K562 (cell line): ENCODE results near the gene A2ML1. TPM values are rescaled to one million over a fixed set of nuclear protein-coding genes. Genes with fewer than 3 reads are reported as not detected.

Source experiments
- ATAC-seq: fragments of 200-7000 bp; cut with Tn5 transposase; 3 replicates; pipeline ENCODE4 v1.9.1; 2020; ENCODE audit warnings: moderate library complexity
- BruUV-seq: library from RNA; stranded (reverse); fragments of 400-500 nt; replicated peaks from 2 replicates; lab custom pipeline; 2021; lab: Mats Ljungman, UMichigan
- CTCF ChIA-PET: fragments of 300-600 bp; formaldehyde crosslinking; extraction: SDS; loops from one replicate; lab custom pipeline; 2021; ENCODE audit warnings: low intra/inter-chr PET ratio; lab: Yijun Ruan, JAX
- POLR2A ChIA-PET: fragments of 300-600, 350-650 bp; sonication (Branson Sonifier 250); formaldehyde crosslinking; extraction: SDS; loops from one replicate; lab custom pipeline; 2021; ENCODE audit warnings: antibody characterized with exemption, inconsistent platforms; lab: Yijun Ruan, JAX
- DNase-seq, 4 experiments: peaks; one replicate each; pipeline versions ENCODE4 v3.0.0 to v3.0.0-alpha.2; 2011 to 2018; ENCODE audit warnings: low spot score in 3 of 4, mixed read lengths in 3 of 4; ENCODE audit errors: extremely low read depth in 1 of 4
- FAIRE-seq: peaks from 2 replicates; lab custom pipeline; 2011; peaks lifted over from hg19 to GRCh38; lab: Jason Lieb, UNC
- H2AFZ ChIP-seq: 2 replicates; pipeline ENCODE4 v1.6.0; 2011; ENCODE audit warnings: low read depth, low read length, control low read depth, inconsistent platforms
- H3K27ac ChIP-seq: fragments of 200-600 bp; 3 replicates; pipeline ENCODE4 v1.8.0; 2011; ENCODE audit warnings: low read depth, mild to moderate bottlenecking, control low read depth, inconsistent platforms, low read length, moderate library complexity, mixed read lengths; ENCODE audit errors: extremely low read depth
- H3K27me3 ChIP-seq, 2 experiments: fragments of 300-600 bp in 1 of 2; 2 replicates in 1 of 2; 3 replicates in 1 of 2; pipeline versions ENCODE4 v1.6.0 to v1.8.0; 2011; ENCODE audit warnings: inconsistent platforms in 2 of 2, low read length in 2 of 2, mild to moderate bottlenecking in 1 of 2, mixed read lengths in 1 of 2, moderate library complexity in 1 of 2; ENCODE audit not compliant: control insufficient read depth in 2 of 2, insufficient read depth in 2 of 2
- H3K36me3 ChIP-seq: fragments of 300-600 bp; 3 replicates; pipeline ENCODE4 v1.8.0; 2011; ENCODE audit warnings: mild to moderate bottlenecking, low read length, inconsistent platforms; ENCODE audit not compliant: control insufficient read depth, insufficient read depth
- H3K4me1 ChIP-seq, 2 experiments: fragments of 200-600 bp in 1 of 2; replicated peaks in 1 of 2; 2 replicates in 1 of 2; 3 replicates in 1 of 2; pipeline versions ENCODE4 v1.5.1 to v1.8.0; 2011; ENCODE audit warnings: inconsistent platforms in 2 of 2, low read length in 2 of 2, mild to moderate bottlenecking in 1 of 2, mixed read lengths in 1 of 2, moderate library complexity in 1 of 2; ENCODE audit not compliant: control insufficient read depth in 2 of 2, insufficient read depth in 2 of 2
- H3K4me2 ChIP-seq: 2 replicates; pipeline ENCODE4 v1.6.1; 2011; ENCODE audit warnings: low read length, control low read depth, inconsistent platforms, mixed read lengths; ENCODE audit not compliant: insufficient read depth
- H3K4me3 ChIP-seq: fragments of 200-600 bp; sonication (generic), shearing (Covaris generic); 2 replicates; pipeline ENCODE4 v1.5.1; 2016; ENCODE audit warnings: control low read depth, inconsistent platforms
- H3K79me2 ChIP-seq: fragments of 200-600 bp; 3 replicates; pipeline ENCODE4 v1.8.0; 2011; ENCODE audit warnings: low read length, inconsistent platforms; ENCODE audit not compliant: control insufficient read depth, insufficient read depth
- H3K9ac ChIP-seq, 2 experiments: 2 replicates each; pipeline versions ENCODE4 v1.6.0 to v1.6.1; 2011; ENCODE audit warnings: low read depth in 2 of 2, low read length in 2 of 2, control low read depth in 1 of 2, inconsistent platforms in 1 of 2, mild to moderate bottlenecking in 1 of 2, mixed read lengths in 1 of 2; ENCODE audit not compliant: insufficient read depth in 1 of 2
- H3K9me1 ChIP-seq: one replicate; pipeline ENCODE4 v1.6.0; 2011; ENCODE audit warnings: inconsistent platforms, mild to moderate bottlenecking, low read length, moderate library complexity; ENCODE audit not compliant: control insufficient read depth, insufficient read depth
- H3K9me3 ChIP-seq: replicated peaks from 2 replicates; pipeline ENCODE4 v1.5.1; 2011; ENCODE audit warnings: low read depth, low read length, inconsistent platforms; ENCODE audit not compliant: control insufficient read depth, insufficient read depth
- H4K20me1 ChIP-seq: replicated peaks from 2 replicates; pipeline ENCODE4 v1.6.1; 2011; ENCODE audit warnings: low read length, inconsistent platforms, mixed read lengths; ENCODE audit not compliant: control insufficient read depth, insufficient read depth
- C11orf30 ChIP-seq: fragments of 450-650 bp; IDR thresholded peaks from 2 replicates; pipeline ENCODE4 v1.6.1; 2016; ENCODE audit warnings: low read depth, mild to moderate bottlenecking
- COPS2 ChIP-seq: fragments of 450-650 bp; conservative IDR thresholded peaks from 2 replicates; pipeline ENCODE4 v1.6.1; 2016; ENCODE audit warnings: mild to moderate bottlenecking, moderate library complexity
- EGR1 ChIP-seq: fragments of 450-650 bp; conservative IDR thresholded peaks from 2 replicates; pipeline ENCODE4 v1.6.1; 2017; ENCODE audit warnings: mild to moderate bottlenecking
- MAFF ChIP-seq: IDR thresholded peaks from 2 replicates; pipeline ENCODE4 v1.6.1; 2012; ENCODE audit warnings: low read length, improper control_type of control experiment
- MAFG ChIP-seq: fragments of 450-650 bp; conservative IDR thresholded peaks from 2 replicates; pipeline ENCODE4 v1.6.1; 2016; ENCODE audit warnings: missing genetic modification characterization, missing compliant biosample characterization
- MAFK ChIP-seq: IDR thresholded peaks from 2 replicates; pipeline ENCODE4 v1.6.1; 2011; ENCODE audit warnings: low read length, improper control_type of control experiment
- SMAD3 ChIP-seq: fragments of 450-650 bp; formaldehyde crosslinking; conservative IDR thresholded peaks from 2 replicates; pipeline ENCODE4 v1.4.0; 2020; ENCODE audit warnings: mild to moderate bottlenecking
- TCFL5 ChIP-seq: fragments of 250-450 bp; sonication (Bioruptor Pico); conservative IDR thresholded peaks from 2 replicates; pipeline ENCODE4 v1.6.1; 2021; ENCODE audit warnings: mild to moderate bottlenecking, moderate library complexity, matching md5 sums
- ZNF316 ChIP-seq: fragments of 450-650 bp; IDR thresholded peaks from 2 replicates; pipeline ENCODE4 v1.6.1; 2016
- WGBS: fragments of 100-300 bp; shearing (Covaris generic); methylation state at CpG from one replicate; pipeline ENCODE4 v1.1.6; 2016; ENCODE audit warnings: low coverage, mixed read lengths; ENCODE audit not compliant: insufficient coverage; ENCODE audit errors: missing lambda C conversion rate; 5-methylcytosine and 5-hydroxymethylcytosine counted together
- in situ Hi-C: fragments of 300-500 bp; cut with MboI; formaldehyde crosslinking; loops from 4 replicates; pipeline ENCODE4 v1.15.0; 2018; ENCODE audit warnings: inconsistent platforms, mixed read lengths
- intact Hi-C: fragments of 100-400 bp; cut with micrococcal nuclease; formaldehyde crosslinking; loops from 2 replicates; pipeline ENCODE4 v1.14.2; 2022
- polyA plus RNA-seq, 8 experiments: library from polyadenylated mRNA; depleted of rRNA in 4 of 8; stranded (reverse) in 5 of 8; unstranded in 3 of 8; fragments of >200 nt; fragmentation: Nextera tagmentation in 2 of 8; fragmentation: Illumina TruSeq in 1 of 8; extraction: Ambion mirVana in 2 of 8; extraction: Trizol in 1 of 8; gene quantifications; 2 replicates each; pipeline versions ENCODE4 v1.2.1 to v1.2.3, GENCODE V29; 2011 to 2014; ENCODE audit warnings: inconsistent platforms in 1 of 8, missing spikeins in 1 of 8
- total RNA-seq, 7 experiments: library from RNA; depleted of rRNA in 6 of 7; stranded (reverse); fragments of >200 nt in 6 of 7; fragmentation: Illumina TruSeq in 2 of 7; extraction: Trizol in 2 of 7; gene quantifications; 2 replicates each; pipeline versions ENCODE4 v1.2.1 to v1.2.3, GENCODE V29; 2011 to 2021; ENCODE audit warnings: low replicate concordance in 1 of 7

A2ML1 gene
- total and polyA plus RNA-seq, 9 of the 15 experiments (the other 6 are each of a cell fraction or from before 2014, with no cell fraction given) = 0.04 to 0.47 (median 0.13) TPM

DNA sequence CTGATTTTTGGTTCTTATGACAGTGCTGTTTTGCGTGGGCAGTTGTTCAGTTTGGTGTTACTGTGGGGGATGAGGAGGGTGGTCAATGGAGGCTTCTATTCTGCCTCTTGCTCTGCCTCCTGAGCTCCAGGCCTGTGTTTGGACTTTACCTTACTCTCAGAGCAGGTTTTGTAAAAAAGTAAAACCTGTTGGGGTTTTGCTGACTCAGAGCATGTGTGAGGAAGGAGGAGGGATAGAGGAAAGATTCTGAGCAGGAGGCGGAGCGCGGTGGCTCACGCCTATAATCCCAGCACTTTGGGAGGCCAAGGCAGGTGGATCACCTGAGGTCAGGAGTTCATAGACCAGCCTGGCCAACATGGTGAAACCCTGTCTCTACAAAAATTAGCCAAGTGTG is 6.7 kb downstream of the A2ML1 start:
- BruUV-seq = no TSS peak
- peak overlapping the region; percentile 48; the same call in 1 of the 3 replicates for H3K27ac ChIP-seq
- H3K4me2 ChIP-seq = 0 out of 2 replicates have a peak overlapping the region, but pooled peaks have one; percentile 18
- H3K9ac ChIP-seq = peak overlapping the region; percentile 42 to 85; a peak in 2 of 4 replicates
- no peaks in the 10 kb centered on the region for H3K79me2 ChIP-seq
- ATAC-seq (peak; percentile 42), FAIRE-seq (no peak)
- H2AFZ ChIP-seq = peak overlapping the region; percentile 90
- in situ Hi-C loops = no loop called here
- WGBS = 21% methylated on average over 2 of the region's 5 CpGs
- H3K36me3 ChIP-seq = no peaks in the 10 kb centered on the region
- intact Hi-C loops = loop anchor here (5.0 to 10.0 kb wide), 2 partner anchors 63 to 216 kb away; no protein-coding TSS in a partner anchor
- H3K4me3 ChIP-seq = no peak overlapping the region
- H3K9me3 ChIP-seq = no peaks in the 10 kb centered on the region
- POLR2A ChIA-PET = interaction anchor here (1.0 kb wide), 1 partner anchor 12 kb away, joined by 3 read pairs; no protein-coding TSS in a partner anchor
- no peak for TF ChIP-seq SMAD3 (CRISPR knock-in tag)
- TF ChIP-seq C11orf30 = peak; percentile 99
- TF ChIP-seq MAFG (tag) = peak; percentile 98
- TF ChIP-seq COPS2 = no peak
- TF ChIP-seq MAFK = peak; percentile 99
- TF ChIP-seq ZNF316 = peak; percentile 99
- 0 out of 2 replicates have a peak, but pooled peaks have one; percentile 29 for TF ChIP-seq EGR1
- TF ChIP-seq MAFF = peak; percentile 99
- TF ChIP-seq TCFL5 (CRISPR knock-in tag) = no peak
- TF ChIP-seq, all 486 proteins: peak for 6
- Histone ChIP-seq H3K4me1 (peaks cover 19 to 21% of the 10 kb centered on the region in 2 experiments; a peak in 4 of 5 replicates), H3K9me1 (no peaks in the 10 kb centered on the region), H4K20me1 (no peaks in the 10 kb centered on the region), H3K27me3 (no peaks in the 10 kb centered on the region)
- CTCF ChIA-PET = no interaction called here
- DNase-seq = peak in 1 of 4 experiments; percentile 35
